Tibial artery (tissue), 4 donors: ENCODE data around the gene RREB1.

Experiments used
- DNase-seq, 2 donors: peaks; one replicate each; pipeline ENCODE4 v3.0.0-alpha.2; 2019
- H3K27ac ChIP-seq, 2 donors: fragments of 200-600 bp; sonication (generic) in 1 of 2; 1 replicate in 1 of 2; 2 replicates in 1 of 2; pipeline ENCODE4 v1.5.1; 2018 to 2019; ENCODE audit warnings: mild to moderate bottlenecking in 1 of 2
- H3K27me3 ChIP-seq, 2 donors: fragments of 200-600 bp; sonication (generic) in 1 of 2; one replicate each; pipeline versions ENCODE4 v1.5.1 to v1.6.0; 2016 to 2019
- H3K36me3 ChIP-seq, 3 donors: fragments of 200-600 bp; sonication (generic) in 2 of 3; one replicate each; pipeline ENCODE4 v1.5.1; 2016 to 2019; ENCODE audit warnings: mild to moderate bottlenecking in 2 of 3
- H3K4me1 ChIP-seq, 4 donors: fragments of 200-600 bp; sonication (generic) in 2 of 4; 1 replicate in 3 of 4; 2 replicates in 1 of 4; pipeline ENCODE4 v1.5.1; 2016 to 2019
- H3K4me3 ChIP-seq, 2 donors: fragments of 200-600 bp; sonication (generic) in 1 of 2; 1 replicate in 1 of 2; 2 replicates in 1 of 2; pipeline ENCODE4 v1.5.1; 2018 to 2019; ENCODE audit warnings: mild to moderate bottlenecking in 2 of 2
- H3K9me3 ChIP-seq, 3 donors: fragments of 200-600 bp; sonication (generic) in 1 of 3; one replicate each; pipeline ENCODE4 v1.5.1; 2016 to 2019
- CTCF ChIP-seq, 2 experiments: fragments of 200-600 bp in 1 of 2; fragments of 450-650 bp in 1 of 2; IDR thresholded peaks; one replicate each; pipeline ENCODE4 v1.5.1; 2017 to 2019; ENCODE audit warnings: antibody characterized with exemption in 2 of 2, mild to moderate bottlenecking in 1 of 2, moderate library complexity in 1 of 2
- intact Hi-C: fragments of 100-400 bp; cut with DNase I; formaldehyde crosslinking; loops from one replicate; pipeline ENCODE4 v1.15.0; 2023; ENCODE audit warnings: low total_unique reads

The RREB1 gene

GRCh38 chr6:7239590-7239948 is 131.8 kb downstream of the RREB1 start:
- H3K27me3 ChIP-seq: no peaks in the 10 kb centered on the region
- no peak overlapping the region for H3K27ac ChIP-seq
- H3K36me3 ChIP-seq: peaks cover 0 to 42% (median 24%) of the 10 kb centered on the region in 3 donors
- H3K9me3 ChIP-seq: no peaks in the 10 kb centered on the region
- peaks cover 0 to 33% (median 0%) of the 10 kb centered on the region in 4 donors for H3K4me1 ChIP-seq
- TF ChIP-seq CTCF (IDR thresholded peaks at IDR 0.05): no peak
- intact Hi-C loops: loop anchor here (5.0 to 10.0 kb wide), 2 partner anchors 125 to 562 kb away; no protein-coding TSS in a partner anchor
- DNase-seq: no peak
- H3K4me3 ChIP-seq: no peak overlapping the region

GRCh38 chr6:7240351-7240750 is 132.6 kb downstream of the RREB1 start:
- no peak for DNase-seq
- peaks cover 0 to 25% (median 0%) of the 10 kb centered on the region in 4 donors for H3K4me1 ChIP-seq
- no peak overlapping the region for H3K4me3 ChIP-seq
- H3K27ac ChIP-seq: no peak overlapping the region
- no peak for TF ChIP-seq CTCF (IDR thresholded peaks at IDR 0.05)
- peaks cover 0 to 36% (median 23%) of the 10 kb centered on the region in 3 donors for H3K36me3 ChIP-seq
- no peaks in the 10 kb centered on the region for H3K27me3 ChIP-seq
- no peaks in the 10 kb centered on the region for H3K9me3 ChIP-seq
- intact Hi-C loops: loop anchor here (5.0 kb wide), 2 partner anchors 513 to 553 kb away; no protein-coding TSS in a partner anchor

- intact Hi-C loops: loop anchor here (5.0 kb wide), 2 partner anchors 514 to 554 kb away; no protein-coding TSS in a partner anchor
- H3K27me3 ChIP-seq: no peaks in the 10 kb centered on the region
- DNase-seq: no peak
- no peak overlapping the region for H3K4me3 ChIP-seq
- no peak for TF ChIP-seq CTCF (IDR thresholded peaks at IDR 0.05)
- peaks cover 0 to 17% (median 0%) of the 10 kb centered on the region in 4 donors for H3K4me1 ChIP-seq
- H3K9me3 ChIP-seq: no peaks in the 10 kb centered on the region
- H3K27ac ChIP-seq: no peak overlapping the region
- H3K36me3 ChIP-seq: peaks cover 0 to 36% (median 24%) of the 10 kb centered on the region in 3 donors
These were observed 133.4 kb downstream of the RREB1 start for GRCh38 chr6:7241160-7241559.

- no peak overlapping the region for H3K4me3 ChIP-seq
- no peaks in the 10 kb centered on the region for H3K9me3 ChIP-seq
- peaks cover 0 to 17% (median 0%) of the 10 kb centered on the region in 4 donors for H3K4me1 ChIP-seq
- no peak for DNase-seq
- H3K27ac ChIP-seq: no peak overlapping the region
- H3K27me3 ChIP-seq: no peaks in the 10 kb centered on the region
- intact Hi-C loops: loop anchor here (5.0 kb wide), 2 partner anchors 515 to 555 kb away; no protein-coding TSS in a partner anchor
- peaks cover 8 to 41% (median 32%) of the 10 kb centered on the region in 3 donors for H3K36me3 ChIP-seq
- TF ChIP-seq CTCF (IDR thresholded peaks at IDR 0.05): no peak
These were observed 134.2 kb downstream of the RREB1 start for GRCh38 chr6:7241709-7242645.

GRCh38 chr6:7242835-7243178 is 135.0 kb downstream of the RREB1 start:
- intact Hi-C loops: loop anchor here (5.0 kb wide), 2 partner anchors 516 to 556 kb away; no protein-coding TSS in a partner anchor
- TF ChIP-seq CTCF (IDR thresholded peaks at IDR 0.05): no peak
- Histone ChIP-seq H3K4me1 (peaks cover 0 to 17% (median 0%) of the 10 kb centered on the region in 4 donors), H3K36me3 (peaks cover 14 to 49% (median 41%) of the 10 kb centered on the region in 3 donors), H3K27ac (no peak overlapping the region), H3K4me3 (no peak overlapping the region), H3K9me3 (no peaks in the 10 kb centered on the region), H3K27me3 (no peaks in the 10 kb centered on the region)
- DNase-seq: no peak
